Measurements from ENCODE around the gene C12orf76.

DNA sequence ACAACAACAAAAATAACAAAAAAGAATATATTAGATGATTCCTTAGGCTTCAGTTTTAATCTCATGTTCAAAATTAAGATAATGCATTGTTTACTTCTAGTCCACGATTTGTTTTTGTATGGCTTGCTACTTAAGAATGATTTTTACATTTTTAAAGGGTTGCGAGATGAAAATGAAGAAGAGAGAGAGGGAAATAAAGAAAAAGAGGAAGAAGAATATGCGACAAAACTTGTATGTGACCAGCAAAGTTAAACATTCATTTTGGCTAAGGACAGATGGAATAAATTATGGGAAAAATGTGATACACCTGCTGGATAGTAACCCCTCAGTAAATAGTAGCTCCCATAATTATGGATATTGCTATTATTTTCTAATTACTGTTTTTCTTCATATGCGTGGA, 50.9 kb downstream of the C12orf76 start:
- TF ChIP-seq, protein P1, sequence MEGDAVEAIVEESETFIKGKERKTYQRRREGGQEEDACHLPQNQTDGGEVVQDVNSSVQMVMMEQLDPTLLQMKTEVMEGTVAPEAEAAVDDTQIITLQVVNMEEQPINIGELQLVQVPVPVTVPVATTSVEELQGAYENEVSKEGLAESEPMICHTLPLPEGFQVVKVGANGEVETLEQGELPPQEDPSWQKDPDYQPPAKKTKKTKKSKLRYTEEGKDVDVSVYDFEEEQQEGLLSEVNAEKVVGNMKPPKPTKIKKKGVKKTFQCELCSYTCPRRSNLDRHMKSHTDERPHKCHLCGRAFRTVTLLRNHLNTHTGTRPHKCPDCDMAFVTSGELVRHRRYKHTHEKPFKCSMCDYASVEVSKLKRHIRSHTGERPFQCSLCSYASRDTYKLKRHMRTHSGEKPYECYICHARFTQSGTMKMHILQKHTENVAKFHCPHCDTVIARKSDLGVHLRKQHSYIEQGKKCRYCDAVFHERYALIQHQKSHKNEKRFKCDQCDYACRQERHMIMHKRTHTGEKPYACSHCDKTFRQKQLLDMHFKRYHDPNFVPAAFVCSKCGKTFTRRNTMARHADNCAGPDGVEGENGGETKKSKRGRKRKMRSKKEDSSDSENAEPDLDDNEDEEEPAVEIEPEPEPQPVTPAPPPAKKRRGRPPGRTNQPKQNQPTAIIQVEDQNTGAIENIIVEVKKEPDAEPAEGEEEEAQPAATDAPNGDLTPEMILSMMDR (IDR thresholded peaks at IDR 0.05): no peak
- TF ChIP-seq POLR2A (IDR thresholded peaks at IDR 0.05) (no peak), POLR2AphosphoS5 (IDR thresholded peaks at IDR 0.05) (no peak)
